GM12892 (cell line): Measurements from ENCODE around the gene NACAD.

Source experiments
- POLR2A ChIP-seq: IDR thresholded peaks from 2 replicates; pipeline ENCODE4 v1.6.1; 2011; ENCODE audit warnings: low read depth, low read length, control low read depth
- POLR2AphosphoS5 ChIP-seq: IDR thresholded peaks from 2 replicates; pipeline ENCODE4 v1.6.1; 2011; ENCODE audit warnings: low read depth, low read length, control low read depth
- TAF1 ChIP-seq: IDR thresholded peaks from 2 replicates; pipeline ENCODE4 v1.6.1; 2011; ENCODE audit warnings: low read depth, mild to moderate bottlenecking, control low read depth, low read length, borderline replicate concordance

DNA sequence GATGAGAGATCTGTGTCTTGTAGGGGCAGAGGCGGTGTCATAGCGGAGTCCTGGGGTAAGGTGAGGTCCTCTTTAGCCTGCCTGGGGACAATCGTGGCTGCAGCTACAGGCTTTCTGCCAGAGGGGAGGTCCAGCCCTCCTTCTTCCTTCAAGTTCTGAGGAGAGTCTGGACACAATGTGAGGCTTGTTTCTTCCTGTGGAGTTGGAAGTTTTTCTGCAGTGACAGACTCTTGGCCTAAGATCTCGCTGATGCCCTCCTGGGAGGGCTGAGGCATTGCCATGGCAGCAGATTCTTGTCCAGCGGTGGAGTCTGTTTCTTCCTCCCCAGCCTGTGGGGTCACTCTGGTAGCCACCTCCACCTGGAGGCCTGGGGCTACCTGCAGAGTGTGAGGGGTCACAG, 4.4 kb downstream of the NACAD start:
- no peak for TF ChIP-seq POLR2A
- TF ChIP-seq TAF1 = no peak
- TF ChIP-seq POLR2AphosphoS5 = no peak
